ENCODE results near the gene PGRMC2. TPM values are rescaled to one million over a fixed set of nuclear protein-coding genes. Genes with fewer than 3 reads are reported as not detected.

Gene PGRMC2
- polyA plus RNA-seq, 3 donors: 6.3 to 13.9 (median 7.3) TPM

- no CpG with 5 or more reads among the region's 1 CpG for WGBS (ENCODE audit: insufficient coverage)
- Mint-ChIP-seq H3K27me3 (ENCODE audit: low read depth in 3 of 3) (no peaks in the 10 kb centered on the region), H3K27ac (peak overlapping the region in 1 of 7 donors; percentile 77), H3K4me1 (no peaks in the 10 kb centered on the region), H3K4me3 (no peak overlapping the region), H3K36me3 (no peaks in the 10 kb centered on the region), H3K9me3 (peaks cover 0 to 5% (median 2%) of the 10 kb centered on the region in 7 donors)
- no peaks in the 10 kb centered on the region for H3K9me3 ChIP-seq (replicated peaks in 1 of 2; ENCODE audit: control insufficient read depth in 1 of 2, insufficient read depth in 1 of 2, low read length in 2 of 2)
- H4K20me1 ChIP-seq (ENCODE audit: insufficient read depth, low read length): no peaks in the 10 kb centered on the region
- H3K27ac ChIP-seq (ENCODE audit: low read depth in 1 of 2, low read length in 2 of 2): no peak overlapping the region
- no peak overlapping the region for H3K4me2 ChIP-seq (replicated peaks; ENCODE audit: extremely low read depth, low read length, poor library complexity, severe bottlenecking)
- TF ChIP-seq CTCF (IDR thresholded peaks at IDR 0.05): no peak
- DNase-seq: no peak
- intact Hi-C loops (cut with micrococcal nuclease): no loop called here
- H3K27me3 ChIP-seq (ENCODE audit: control insufficient read depth in 2 of 2, insufficient read depth in 2 of 2, low read length in 2 of 2): no peaks in the 10 kb centered on the region
- H2AFZ ChIP-seq (ENCODE audit: insufficient read depth, low read depth, low read length, poor library complexity, severe bottlenecking): no peak overlapping the region
- H3K4me3 ChIP-seq (replicated peaks in 1 of 3; ENCODE audit: low read depth in 2 of 3, low read length in 3 of 3): no peak overlapping the region
- no peaks in the 10 kb centered on the region for H3K79me2 ChIP-seq (ENCODE audit: insufficient read depth, low read length)
- H3K9ac ChIP-seq (ENCODE audit: insufficient read depth, low read length, poor library complexity, severe bottlenecking): no peak overlapping the region
- H3K4me1 ChIP-seq (ENCODE audit: control insufficient read depth in 1 of 2, insufficient read depth in 2 of 2, low read length in 2 of 2): no peaks in the 10 kb centered on the region
- no peaks in the 10 kb centered on the region for H3K36me3 ChIP-seq (replicated peaks in 1 of 2; ENCODE audit: control insufficient read depth in 1 of 2, insufficient read depth in 2 of 2, low read length in 2 of 2)
These were observed 33.0 kb upstream of the PGRMC2 start for GRCh38 chr4:128320656-128321055.

GRCh38 chr4:128315756-128316520 is 28.3 kb upstream of the PGRMC2 start:
- TF ChIP-seq CTCF (IDR thresholded peaks at IDR 0.05): no peak
- H3K36me3 Mint-ChIP-seq: no peaks in the 10 kb centered on the region
- Histone ChIP-seq H3K9ac (ENCODE audit: insufficient read depth, low read length, poor library complexity, severe bottlenecking) (no peak overlapping the region), H3K36me3 (replicated peaks in 1 of 2; ENCODE audit: control insufficient read depth in 1 of 2, insufficient read depth in 2 of 2, low read length in 2 of 2) (no peaks in the 10 kb centered on the region), H3K4me1 (ENCODE audit: control insufficient read depth in 1 of 2, insufficient read depth in 2 of 2, low read length in 2 of 2) (no peaks in the 10 kb centered on the region), H3K4me3 (replicated peaks in 1 of 3; ENCODE audit: low read depth in 2 of 3, low read length in 3 of 3) (no peak overlapping the region), H4K20me1 (ENCODE audit: insufficient read depth, low read length) (no peaks in the 10 kb centered on the region), H3K79me2 (ENCODE audit: insufficient read depth, low read length) (no peaks in the 10 kb centered on the region), H2AFZ (ENCODE audit: insufficient read depth, low read depth, low read length, poor library complexity, severe bottlenecking) (no peak overlapping the region), H3K27ac (ENCODE audit: low read depth in 1 of 2, low read length in 2 of 2) (no peak overlapping the region), H3K27me3 (ENCODE audit: control insufficient read depth in 2 of 2, insufficient read depth in 2 of 2, low read length in 2 of 2) (no peaks in the 10 kb centered on the region), H3K4me2 (replicated peaks; ENCODE audit: extremely low read depth, low read length, poor library complexity, severe bottlenecking) (no peak overlapping the region), H3K9me3 (replicated peaks in 1 of 2; ENCODE audit: control insufficient read depth in 1 of 2, insufficient read depth in 1 of 2, low read length in 2 of 2) (no peaks in the 10 kb centered on the region)
- no peak overlapping the region for H3K4me3 Mint-ChIP-seq
- no peaks in the 10 kb centered on the region for H3K4me1 Mint-ChIP-seq
- peaks cover 0 to 5% (median 2%) of the 10 kb centered on the region in 7 donors for H3K9me3 Mint-ChIP-seq
- no peak for DNase-seq
- no peaks in the 10 kb centered on the region for H3K27me3 Mint-ChIP-seq (ENCODE audit: low read depth in 3 of 3)
- intact Hi-C loops (cut with micrococcal nuclease): no loop called here
- 80% methylated on average over 1 of the region's 2 CpGs for whole genome bisulfite sequencing (ENCODE audit: insufficient coverage)
- no peak overlapping the region for H3K27ac Mint-ChIP-seq

Measured in CD14-positive monocyte (primary cell).